BLaER1 treated with 17β-estradiol and CSF1 and Interleukin-3, amounts not matched to agents 10 nM and 100 nM (cell line): ENCODE results near the gene SPHK1.
A peak's percentile ranks its signal among the peaks of the same experiment; 100 is the strongest.

Source experiments
- H3K27ac ChIP-seq, 11 experiments: shearing (Covaris generic); formaldehyde crosslinking; 2 replicates each; pipeline ENCODE4 v1.8.1; 2022
- H3K27me3 ChIP-seq, 11 experiments: shearing (Covaris generic); formaldehyde crosslinking; 2 replicates each; pipeline ENCODE4 v1.8.1; 2022
- H3K36me3 ChIP-seq, 11 experiments: shearing (Covaris generic); formaldehyde crosslinking; 2 replicates each; pipeline ENCODE4 v1.8.1; 2022
- H3K4me1 ChIP-seq, 10 experiments: shearing (Covaris generic); formaldehyde crosslinking; 2 replicates each; pipeline ENCODE4 v1.8.1; 2022
- H3K4me2 ChIP-seq, 11 experiments: shearing (Covaris generic); formaldehyde crosslinking; 2 replicates each; pipeline ENCODE4 v1.8.1; 2022
- H3K4me3 ChIP-seq, 10 experiments: shearing (Covaris generic); formaldehyde crosslinking; 2 replicates each; pipeline ENCODE4 v1.8.1; 2022
- H3K9ac ChIP-seq, 11 experiments: shearing (Covaris generic); formaldehyde crosslinking; 2 replicates each; pipeline ENCODE4 v1.8.1; 2022
- H3K9me3 ChIP-seq, 11 experiments: shearing (Covaris generic); formaldehyde crosslinking; replicated peaks in 1 of 11; 2 replicates each; pipeline ENCODE4 v1.8.1; 2022
- H4K20me1 ChIP-seq, 11 experiments: shearing (Covaris generic); formaldehyde crosslinking; 2 replicates each; pipeline ENCODE4 v1.8.1; 2022
- Cebpa-rat ChIP-seq, 11 experiments: shearing (Covaris generic); IDR thresholded peaks; 2 replicates each; pipeline ENCODE4 v1.8.1; 2022

SPHK1 gene

DNA sequence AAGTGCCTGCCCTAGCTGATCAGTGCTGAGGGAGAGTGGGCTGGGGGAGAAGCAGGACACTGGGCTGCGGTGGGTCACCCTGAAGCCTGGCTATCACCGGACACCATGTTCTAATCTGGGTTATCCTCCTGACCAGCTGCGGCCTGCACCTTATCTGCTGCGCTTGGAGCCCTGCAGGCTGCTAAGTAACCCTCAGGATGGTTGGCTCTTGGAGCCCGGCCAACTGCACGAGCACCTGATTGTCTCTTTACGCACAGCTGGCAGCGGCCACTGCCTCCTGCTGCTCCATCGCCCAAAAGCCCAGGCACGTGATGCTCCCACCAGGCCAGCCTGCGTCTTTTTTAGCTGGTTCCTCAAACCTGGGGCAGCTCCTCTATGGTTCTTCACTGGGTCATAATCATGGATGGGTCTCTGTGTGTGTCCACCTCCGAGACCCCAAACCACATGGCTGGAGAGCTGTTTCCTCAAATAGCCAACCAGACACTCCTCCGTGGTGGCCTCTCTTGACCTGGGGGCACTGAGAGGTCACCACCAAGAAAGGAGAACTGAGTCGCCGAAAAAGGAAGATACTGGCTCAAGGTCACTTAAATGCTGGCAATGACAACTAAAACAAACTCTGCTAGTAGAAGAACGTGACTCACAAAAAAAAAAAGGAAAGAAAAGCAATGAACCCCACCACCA lies 21.7 kb downstream of the SPHK1 start:
- Histone ChIP-seq H3K27me3 (no peaks in the 10 kb centered on the region), H3K9me3 (no peaks in the 10 kb centered on the region), H3K4me2 (peak overlapping the region; percentile 67 to 91 (median 87)), H3K4me3 (no peak overlapping the region; a peak in 1 of 20 replicates), H3K27ac (peak overlapping the region in 7 of 11 experiments; percentile 19 to 67 (median 57); a peak in 15 of 22 replicates), H3K36me3 (peaks cover 44 to 58% (median 54%) of the 10 kb centered on the region in 11 experiments), H3K4me1 (peaks cover 39 to 48% (median 43%) of the 10 kb centered on the region in 10 experiments), H3K9ac (peak overlapping the region in 7 of 11 experiments; percentile 21 to 57 (median 35); a peak in 12 of 22 replicates), H4K20me1 (peaks cover 58 to 96% (median 76%) of the 10 kb centered on the region in 11 experiments)
- no peak for TF ChIP-seq Cebpa-rat (IDR thresholded peaks at IDR 0.05)

DNA sequence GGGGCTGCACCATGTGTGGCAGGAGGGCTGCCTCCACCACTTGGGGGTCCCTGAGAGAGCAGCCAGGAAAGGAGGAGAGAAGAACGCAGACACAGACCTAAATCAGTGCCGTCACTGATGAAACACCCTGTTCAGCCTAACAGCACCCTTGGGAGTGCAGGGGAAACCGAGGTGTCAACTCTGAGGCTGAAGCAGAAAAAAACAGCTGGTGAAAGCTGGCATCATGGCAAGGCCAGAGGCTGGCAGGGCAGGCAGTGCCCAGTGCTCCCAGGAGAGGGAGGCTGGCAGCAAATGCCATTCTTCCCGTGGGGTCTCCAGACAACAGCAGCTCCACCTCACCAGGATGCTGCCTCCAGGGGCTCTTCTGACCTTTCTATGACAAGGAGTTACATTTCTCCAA lies 23.1 kb downstream of the SPHK1 start:
- TF ChIP-seq Cebpa-rat (IDR thresholded peaks at IDR 0.05) = no peak
- Histone ChIP-seq H3K36me3 (peaks cover 33 to 58% (median 49%) of the 10 kb centered on the region in 11 experiments), H3K9ac (peak overlapping the region in 7 of 11 experiments; percentile 12 to 48 (median 19); a peak in 7 of 22 replicates), H4K20me1 (peaks cover 66 to 98% (median 87%) of the 10 kb centered on the region in 11 experiments), H3K4me1 (peaks cover 39 to 56% (median 46%) of the 10 kb centered on the region in 10 experiments), H3K27ac (peak overlapping the region in 2 of 11 experiments; percentile 9 to 20; a peak in 2 of 22 replicates), H3K27me3 (no peaks in the 10 kb centered on the region), H3K4me2 (peak overlapping the region; percentile 67 to 91 (median 87)), H3K9me3 (no peaks in the 10 kb centered on the region), H3K4me3 (no peak overlapping the region; a peak in 1 of 20 replicates)

DNA sequence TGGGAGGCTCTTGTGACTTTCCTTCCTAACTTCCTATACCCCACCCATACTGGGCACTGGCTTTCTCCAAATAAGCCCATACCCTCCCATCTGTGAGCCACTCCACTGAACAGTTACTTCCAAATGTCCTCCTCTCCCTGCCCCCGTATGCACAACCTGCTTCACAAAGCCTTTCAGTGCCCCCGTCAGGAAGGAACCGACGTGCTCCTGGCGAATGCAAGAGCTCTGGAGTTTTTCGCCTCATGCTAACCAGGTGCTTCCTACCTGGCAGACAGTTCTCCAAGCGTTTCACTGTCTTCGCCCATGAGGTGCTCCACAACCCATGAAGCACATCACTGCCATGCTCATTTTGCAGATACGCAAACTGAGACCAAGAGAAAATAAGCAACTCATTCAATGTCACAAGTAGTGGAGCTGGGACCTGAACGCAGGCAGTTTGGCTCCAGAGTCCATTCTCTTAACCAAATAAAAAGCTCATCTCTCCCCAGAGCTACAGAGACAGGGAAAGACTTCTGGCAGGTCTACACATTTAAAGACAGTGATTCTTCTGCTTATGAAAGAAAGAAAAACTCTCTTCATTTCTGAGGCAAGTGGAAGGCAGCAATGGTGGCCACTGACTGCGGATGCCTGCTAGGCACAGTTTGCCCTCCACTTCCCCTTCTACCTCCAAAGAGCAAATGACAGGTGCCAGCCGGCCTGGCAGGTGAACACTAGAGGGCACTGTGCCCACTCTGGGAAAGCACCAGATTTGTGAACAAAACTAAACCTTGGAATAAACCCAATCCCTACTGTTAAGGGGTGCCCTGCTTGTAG lies 23.8 kb downstream of the SPHK1 start:
- H4K20me1 ChIP-seq = peaks cover 67 to 98% (median 90%) of the 10 kb centered on the region in 11 experiments
- H3K27ac ChIP-seq = peak overlapping the region in 1 of 11 experiments; percentile 9; a peak in 1 of 22 replicates
- peaks cover 30 to 57% (median 43%) of the 10 kb centered on the region in 11 experiments for H3K36me3 ChIP-seq
- H3K4me1 ChIP-seq = peaks cover 39 to 56% (median 46%) of the 10 kb centered on the region in 10 experiments
- no peak overlapping the region; a peak in 1 of 20 replicates for H3K4me3 ChIP-seq
- H3K27me3 ChIP-seq = no peaks in the 10 kb centered on the region
- H3K9me3 ChIP-seq = no peaks in the 10 kb centered on the region
- peak overlapping the region in 3 of 11 experiments; percentile 13 to 39 (median 31); a peak in 2 of 22 replicates for H3K9ac ChIP-seq
- TF ChIP-seq Cebpa-rat (IDR thresholded peaks at IDR 0.05) = no peak
- H3K4me2 ChIP-seq = peak overlapping the region; percentile 67 to 91 (median 87)

DNA sequence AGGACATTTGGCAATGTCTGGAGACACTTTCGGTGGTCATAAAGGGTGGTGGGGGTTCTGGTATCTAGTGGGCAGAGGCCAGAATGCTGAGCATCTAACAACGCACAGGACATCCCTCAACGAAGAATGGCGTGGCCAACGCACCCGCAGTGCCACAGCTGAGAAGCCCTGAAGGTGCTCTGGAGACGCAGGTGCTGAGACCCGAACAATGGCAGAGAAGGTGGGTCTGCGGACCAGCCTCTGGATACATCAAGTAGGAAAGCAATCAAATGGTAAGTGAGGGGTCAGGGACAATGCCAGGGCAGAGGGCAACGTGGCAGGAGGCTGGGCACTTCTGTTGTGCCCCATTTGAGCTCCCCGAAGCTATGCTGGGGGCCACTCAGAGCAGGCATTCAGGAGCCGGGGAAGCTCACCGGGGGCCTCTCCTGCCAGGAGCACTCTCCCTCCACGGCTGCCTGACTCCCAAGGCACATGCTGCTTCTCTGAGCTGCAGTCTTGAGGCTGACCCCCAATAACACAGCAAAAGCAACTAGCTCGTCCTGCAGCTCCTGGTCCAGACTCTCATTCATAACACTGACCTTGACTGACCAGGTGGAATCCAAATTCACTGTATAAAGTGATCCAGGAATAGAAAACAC lies 26.0 kb downstream of the SPHK1 start:
- H3K4me3 ChIP-seq = no peak overlapping the region
- peaks cover 10 to 56% (median 33%) of the 10 kb centered on the region in 11 experiments; a peak in 20 of 22 replicates for H3K36me3 ChIP-seq
- H4K20me1 ChIP-seq = peaks cover 75 to 99% (median 98%) of the 10 kb centered on the region in 11 experiments
- H3K4me2 ChIP-seq = no peak overlapping the region
- no peak overlapping the region for H3K27ac ChIP-seq
- H3K9ac ChIP-seq = no peak overlapping the region
- no peaks in the 10 kb centered on the region for H3K9me3 ChIP-seq
- no peaks in the 10 kb centered on the region for H3K27me3 ChIP-seq
- H3K4me1 ChIP-seq = peaks cover 32 to 59% (median 43%) of the 10 kb centered on the region in 10 experiments
- no peak for TF ChIP-seq Cebpa-rat (IDR thresholded peaks at IDR 0.05)

DNA sequence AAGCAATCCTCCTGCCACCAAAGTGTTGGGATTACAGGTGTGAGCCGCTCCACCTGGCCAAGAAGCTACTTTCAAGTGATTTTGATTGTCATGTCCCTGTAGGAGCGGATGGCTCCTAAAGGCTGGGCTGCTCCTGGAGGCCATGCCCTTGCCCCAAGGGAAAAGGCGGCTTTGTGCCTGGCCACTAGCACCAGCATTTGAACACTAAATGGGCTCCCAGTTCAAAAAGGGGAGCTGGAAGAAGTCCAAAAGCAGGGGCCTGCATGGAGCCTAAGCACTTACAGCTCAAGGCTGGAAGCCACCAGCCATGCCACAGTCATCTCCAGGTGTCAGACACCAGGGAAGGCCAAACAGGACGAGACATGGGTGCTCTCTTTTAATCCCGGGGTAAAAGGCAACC lies 26.8 kb downstream of the SPHK1 start:
- peak overlapping the region in 1 of 11 experiments; percentile 19; a peak in 1 of 22 replicates for H3K9ac ChIP-seq
- no peak overlapping the region for H3K4me3 ChIP-seq
- H4K20me1 ChIP-seq = peaks cover 70 to 98% (median 93%) of the 10 kb centered on the region in 11 experiments
- H3K4me2 ChIP-seq = no peak overlapping the region
- H3K36me3 ChIP-seq = peaks cover 10 to 55% (median 35%) of the 10 kb centered on the region in 11 experiments; a peak in 20 of 22 replicates
- H3K27ac ChIP-seq = no peak overlapping the region
- no peaks in the 10 kb centered on the region for H3K9me3 ChIP-seq
- H3K27me3 ChIP-seq = no peaks in the 10 kb centered on the region
- H3K4me1 ChIP-seq = peaks cover 24 to 51% (median 35%) of the 10 kb centered on the region in 10 experiments
- TF ChIP-seq Cebpa-rat (IDR thresholded peaks at IDR 0.05) = no peak

GRCh38 chr17:76414334-76415295 lies 30.2 kb downstream of the SPHK1 start:
- peaks cover 14 to 46% (median 30%) of the 10 kb centered on the region in 10 experiments for H3K4me1 ChIP-seq
- H3K4me3 ChIP-seq = no peak overlapping the region
- no peak overlapping the region for H3K4me2 ChIP-seq
- peaks cover 0 to 3% (median 0%) of the 10 kb centered on the region in 11 experiments; a peak in 1 of 22 replicates for H3K9me3 ChIP-seq
- H4K20me1 ChIP-seq = peaks cover 62 to 98% (median 86%) of the 10 kb centered on the region in 11 experiments
- no peaks in the 10 kb centered on the region for H3K27me3 ChIP-seq
- H3K27ac ChIP-seq = no peak overlapping the region
- H3K9ac ChIP-seq = no peak overlapping the region
- no peak for TF ChIP-seq Cebpa-rat (IDR thresholded peaks at IDR 0.05)
- peaks cover 13 to 69% (median 51%) of the 10 kb centered on the region in 11 experiments; a peak in 20 of 22 replicates for H3K36me3 ChIP-seq

- no peak overlapping the region for H3K9ac ChIP-seq
Observed at GRCh38 chr17:76415786-76416185, 31.4 kb downstream of the SPHK1 start.

More at GRCh38 chr17:76415786-76416185, 31.4 kb downstream of the SPHK1 start:
- H3K4me1 ChIP-seq = peaks cover 26 to 54% (median 41%) of the 10 kb centered on the region in 10 experiments
- peaks cover 9 to 59% (median 46%) of the 10 kb centered on the region in 11 experiments; a peak in 20 of 22 replicates for H3K36me3 ChIP-seq
- H3K4me2 ChIP-seq = no peak overlapping the region
- H3K9me3 ChIP-seq = peaks cover 0 to 12% (median 0%) of the 10 kb centered on the region in 11 experiments; a peak in 7 of 22 replicates
- no peak overlapping the region for H3K27ac ChIP-seq
- H3K4me3 ChIP-seq = no peak overlapping the region
- no peak for TF ChIP-seq Cebpa-rat (IDR thresholded peaks at IDR 0.05)
- peaks cover 69 to 99% (median 86%) of the 10 kb centered on the region in 11 experiments; a peak in 21 of 22 replicates for H4K20me1 ChIP-seq
- no peaks in the 10 kb centered on the region for H3K27me3 ChIP-seq
